ENCODE data around the gene CRYZ. TPM values are rescaled to one million over a fixed set of nuclear protein-coding genes. Genes with fewer than 3 reads are reported as not detected.
A peak's percentile ranks its signal among the peaks of the same experiment; 100 is the strongest.

The CRYZ gene
- total and polyA plus RNA-seq, 2 of the 8 experiments (the other 6 are each of a cell fraction or from before 2014, with no cell fraction given) = 20.5 to 43.8 TPM

GRCh38 chr1:74690364-74690696 is 42.5 kb downstream of the CRYZ start:
- H3K79me1 ChIP-seq (ENCODE audit: low read depth, low read length) = no peaks in the 10 kb centered on the region
- H3K9ac ChIP-seq (replicated peaks in 1 of 4; ENCODE audit: extremely low read depth in 1 of 4, low read depth in 3 of 4, low read length in 3 of 4) = no peak overlapping the region
- FAIRE-seq = no peak
- H3K23me2 ChIP-seq (ENCODE audit: low read depth, low read length) = no peaks in the 10 kb centered on the region
- H3K56ac ChIP-seq (replicated peaks; ENCODE audit: insufficient read length, low read depth, low read length) = no peak overlapping the region
- H3K4me1 ChIP-seq (replicated peaks in 1 of 4; ENCODE audit: control insufficient read depth in 3 of 4, insufficient read depth in 4 of 4, low read length in 3 of 4) = no peaks in the 10 kb centered on the region; a peak in 2 of 7 replicates
- H4K5ac ChIP-seq (ENCODE audit: insufficient read length, low read depth, low read length) = no peak overlapping the region
- no peak overlapping the region for H2BK12ac ChIP-seq (ENCODE audit: low read depth, low read length)
- no peaks in the 10 kb centered on the region for H3K79me2 ChIP-seq (ENCODE audit: control insufficient read depth in 1 of 2, insufficient read depth in 2 of 2, low read length in 2 of 2)
- H4K20me1 ChIP-seq (replicated peaks in 1 of 2; ENCODE audit: control insufficient read depth in 1 of 2, insufficient read depth in 2 of 2, low read length in 2 of 2) = no peaks in the 10 kb centered on the region
- H3K9me3 ChIP-seq (ENCODE audit: insufficient read depth in 2 of 2, low read depth in 1 of 2, low read length in 1 of 2) = no peaks in the 10 kb centered on the region
- H3K4me3 ChIP-seq (ENCODE audit: extremely low read depth in 1 of 4, insufficient read depth in 2 of 4, low read depth in 3 of 4, low read length in 4 of 4) = no peak overlapping the region
- H3K14ac ChIP-seq (ENCODE audit: insufficient read length) = no peak overlapping the region
- H2AK5ac ChIP-seq (ENCODE audit: low read depth, low read length) = no peak overlapping the region
- WGBS, 2 experiments (ENCODE audit: extremely low coverage in 1 of 2, insufficient coverage in 1 of 2, insufficient read length in 1 of 2, insufficient replicate concordance in 2 of 2, low coverage in 1 of 2, low lambda C conversion rate in 2 of 2, missing lambda C conversion rate in 1 of 2) = 81% methylated on average over 2 of the region's 2 CpGs; no CpG with 5 or more reads in 1 of the 2 experiments
- H2BK20ac ChIP-seq (ENCODE audit: low read length) = no peak overlapping the region
- no peak overlapping the region for H2BK5ac ChIP-seq (ENCODE audit: low read depth, low read length)
- DNase-seq (ENCODE audit: low read depth in 1 of 2, low spot score in 2 of 2) = no peak
- H3K27me3 ChIP-seq (replicated peaks in 1 of 4; ENCODE audit: control insufficient read depth in 3 of 4, extremely low read depth in 1 of 4, insufficient read depth in 3 of 4, low read length in 3 of 4) = no peaks in the 10 kb centered on the region
- no peak overlapping the region for H3K27ac ChIP-seq (ENCODE audit: low read depth, low read length)
- no peak overlapping the region for H3K23ac ChIP-seq (ENCODE audit: insufficient read length)
- H2BK15ac ChIP-seq (ENCODE audit: low read length) = no peak overlapping the region
- CTCF ChIA-PET (ENCODE audit: partially characterized antibody) = interaction anchor here (0.6 to 2.8 kb wide), 25 partner anchors 10 to 1205 kb away, joined by 3 to 23 read pairs (median 3); partner anchors contain the start of genes CRYZ and TYW3
- no peaks in the 10 kb centered on the region for H3K36me3 ChIP-seq (ENCODE audit: control insufficient read depth in 2 of 4, insufficient read depth in 4 of 4, low read length in 3 of 4)
- TF ChIP-seq EGR1 (IDR thresholded peaks at IDR 0.05; ENCODE audit: borderline replicate concordance, low read depth, low read length) (no peak), JUND (IDR thresholded peaks at IDR 0.05; ENCODE audit: low read length) (no peak), MAFK (IDR thresholded peaks at IDR 0.05; ENCODE audit: low read depth, low read length) (no peak)
- H3K4me2 ChIP-seq (ENCODE audit: insufficient read depth in 1 of 2, low read depth in 2 of 2, low read length in 2 of 2) = no peak overlapping the region
- no peak overlapping the region for H3K4ac ChIP-seq (replicated peaks; ENCODE audit: insufficient read length, low read depth, low read length)
- H2AFZ ChIP-seq (ENCODE audit: low read length) = peak overlapping the region; percentile 80
- H3K18ac ChIP-seq (ENCODE audit: extremely low read depth, low read length) = no peak overlapping the region
- H4K8ac ChIP-seq (ENCODE audit: extremely low read depth, insufficient read depth, low read length) = no peak overlapping the region
- H2BK120ac ChIP-seq (replicated peaks; ENCODE audit: low read depth, low read length) = no peak overlapping the region
- POLR2A ChIA-PET (ENCODE audit: partially characterized antibody) = interaction anchor here (1.4 kb wide), 1 partner anchor 43 kb away, joined by 4 read pairs; the partner anchor contains the start of genes CRYZ and TYW3
- H4K91ac ChIP-seq (replicated peaks; ENCODE audit: insufficient read length, low read length) = no peak overlapping the region
